GM12878 (cell line): Measurements from ENCODE around the gene KCNC4. TPM values are rescaled to one million over a fixed set of nuclear protein-coding genes. Genes with fewer than 3 reads are reported as not detected.

Experiments used
- ATAC-seq: fragments of 200-7000 bp; cut with Tn5 transposase; 3 replicates; pipeline ENCODE4 v1.9.1; 2020; ENCODE audit warnings: mild to moderate bottlenecking, moderate library complexity
- BruUV-seq: library from RNA; stranded (reverse); fragments of 400-500 nt; replicated peaks from 2 replicates; lab custom pipeline; 2021; lab: Mats Ljungman, UMichigan
- CTCF ChIA-PET: fragments of 300-600 bp; sonication (Branson Sonifier 250); formaldehyde crosslinking; extraction: SDS; loops from one replicate; lab custom pipeline; 2021; ENCODE audit warnings: inconsistent platforms; lab: Yijun Ruan, JAX
- POLR2A ChIA-PET: fragments of 350-600 bp; formaldehyde crosslinking; extraction: SDS; loops from one replicate; lab custom pipeline; 2021; ENCODE audit warnings: inconsistent platforms; lab: Charles Lee
- RAD21 ChIA-PET: fragments of 300-600 bp; sonication (Branson Sonifier 250); formaldehyde crosslinking; loops from one replicate; lab custom pipeline; 2023; ENCODE audit warnings: antibody characterized with exemption; ENCODE audit not compliant: unreplicated experiment; lab: Charles Lee
- SMC1A ChIA-PET: fragments of 300-600 bp; sonication (Branson Sonifier 250); formaldehyde crosslinking; loops from one replicate; lab custom pipeline; 2023; ENCODE audit not compliant: unreplicated experiment, uncharacterized antibody; lab: Charles Lee
- DNase-seq: peaks from one replicate; pipeline ENCODE4 v3.0.0-alpha.2; 2011; ENCODE audit warnings: low read depth, low spot score
- FAIRE-seq: peaks from 3 replicates; lab custom pipeline; 2011; peaks lifted over from hg19 to GRCh38; lab: Jason Lieb, UNC
- H2AFZ ChIP-seq: 2 replicates; pipeline ENCODE4 v1.6.0; 2011; ENCODE audit warnings: low read depth, low read length, control low read depth; ENCODE audit not compliant: control insufficient read depth
- H3K27ac ChIP-seq: 2 replicates; pipeline ENCODE4 v1.5.1; 2011; ENCODE audit warnings: control low read depth; ENCODE audit not compliant: control insufficient read depth, insufficient read depth
- H3K27me3 ChIP-seq, 2 experiments: replicated peaks in 1 of 2; 2 replicates each; pipeline versions ENCODE4 v1.6.0 to v1.6.1; 2011; ENCODE audit warnings: low read length in 1 of 2; ENCODE audit not compliant: control insufficient read depth in 2 of 2, insufficient read depth in 2 of 2
- H3K36me3 ChIP-seq, 2 experiments: 2 replicates each; pipeline ENCODE4 v1.5.1; 2011; ENCODE audit warnings: low read length in 1 of 2; ENCODE audit not compliant: control insufficient read depth in 2 of 2, insufficient read depth in 2 of 2
- H3K4me1 ChIP-seq: 2 replicates; pipeline ENCODE4 v1.6.1; 2011; ENCODE audit warnings: mild to moderate bottlenecking, low read length, moderate library complexity, mixed read lengths; ENCODE audit not compliant: control insufficient read depth, insufficient read depth
- H3K4me2 ChIP-seq: 2 replicates; pipeline ENCODE4 v1.6.0; 2011; ENCODE audit warnings: control low read depth; ENCODE audit not compliant: control insufficient read depth, insufficient read depth
- H3K4me3 ChIP-seq: fragments of 200-600 bp; sonication (generic); 2 replicates; pipeline ENCODE4 v1.5.1; 2016
- H3K79me2 ChIP-seq: 2 replicates; pipeline ENCODE4 v1.6.0; 2011; ENCODE audit warnings: low read length; ENCODE audit not compliant: control insufficient read depth, insufficient read depth
- H3K9ac ChIP-seq: 2 replicates; pipeline ENCODE4 v1.8.0; 2011; ENCODE audit warnings: low read length, control low read depth, mixed read lengths; ENCODE audit not compliant: control insufficient read depth, insufficient read depth
- H3K9me3 ChIP-seq: replicated peaks from 3 replicates; pipeline ENCODE4 v1.5.1; 2011; ENCODE audit warnings: mild to moderate bottlenecking, low read length; ENCODE audit not compliant: control insufficient read depth, insufficient read depth
- H4K20me1 ChIP-seq: 2 replicates; pipeline ENCODE4 v1.6.0; 2011; ENCODE audit not compliant: control insufficient read depth, insufficient read depth
- ETV6 ChIP-seq, 2 experiments: fragments of 450-650 bp in 1 of 2; IDR thresholded peaks in 1 of 2; conservative IDR thresholded peaks in 1 of 2; 2 replicates each; pipeline ENCODE4 v1.6.1; 2014; ENCODE audit warnings: antibody characterized with exemption in 1 of 2, borderline replicate concordance in 1 of 2, low read depth in 1 of 2, mild to moderate bottlenecking in 1 of 2, moderate library complexity in 1 of 2
- JUNB ChIP-seq: IDR thresholded peaks from 2 replicates; pipeline ENCODE4 v1.6.1; 2016; ENCODE audit warnings: antibody characterized with exemption, mild to moderate bottlenecking
- MLLT1 ChIP-seq: fragments of 450-650 bp; IDR thresholded peaks from 2 replicates; pipeline ENCODE4 v1.6.1; 2016; ENCODE audit warnings: mild to moderate bottlenecking
- NFIC ChIP-seq: IDR thresholded peaks from 2 replicates; pipeline ENCODE4 v1.6.1; 2012; ENCODE audit warnings: low read depth, mild to moderate bottlenecking, inconsistent platforms, low read length, moderate library complexity
- NRF1 ChIP-seq: conservative IDR thresholded peaks from 2 replicates; pipeline ENCODE4 v1.6.1; 2011; ENCODE audit warnings: mild to moderate bottlenecking, low read depth, low read length, improper control_type of control experiment
- PML ChIP-seq: IDR thresholded peaks from 2 replicates; pipeline ENCODE4 v1.6.1; 2012; ENCODE audit warnings: low read length, inconsistent platforms
- RB1 ChIP-seq: fragments of 450-650 bp; formaldehyde crosslinking; IDR thresholded peaks from 2 replicates; pipeline ENCODE4 v1.6.1; 2017; ENCODE audit warnings: mild to moderate bottlenecking, borderline replicate concordance
- RBBP5 ChIP-seq: fragments of 200-600 bp; sonication (generic); conservative IDR thresholded peaks from 2 replicates; pipeline ENCODE4 v1.6.1; 2016
- SREBF1 ChIP-seq: IDR thresholded peaks from 2 replicates; pipeline ENCODE4 v1.6.1; 2012; ENCODE audit warnings: mild to moderate bottlenecking, low read length
- STAT3 ChIP-seq: IDR thresholded peaks from 2 replicates; pipeline ENCODE4 v1.6.1; 2011; ENCODE audit warnings: low read depth, low read length, improper control_type of control experiment
- SUPT20H ChIP-seq: IDR thresholded peaks from 2 replicates; pipeline ENCODE4 v1.6.1; 2011; ENCODE audit warnings: low read depth, mild to moderate bottlenecking, low read length, moderate library complexity, borderline replicate concordance; ENCODE audit not compliant: control insufficient read depth
- TCF3 ChIP-seq: IDR thresholded peaks from 2 replicates; pipeline ENCODE4 v1.6.1; 2012; ENCODE audit warnings: low read depth, mild to moderate bottlenecking, low read length, borderline replicate concordance; ENCODE audit not compliant: insufficient read depth
- ZBTB40 ChIP-seq: fragments of 450-650 bp; IDR thresholded peaks from 2 replicates; pipeline ENCODE4 v1.6.1; 2016; ENCODE audit warnings: mild to moderate bottlenecking, moderate library complexity, borderline replicate concordance
- WGBS: methylation state at CpG from one replicate; pipeline ENCODE4 v1.1.6; 2016; ENCODE audit warnings: low lambda C conversion rate; ENCODE audit not compliant: insufficient replicate concordance, insufficient coverage; ENCODE audit errors: missing lambda C conversion rate; 5-methylcytosine and 5-hydroxymethylcytosine counted together
- in situ Hi-C: fragments of 300-500 bp; cut with MboI; formaldehyde crosslinking; loops from 9 replicates; pipeline ENCODE4 v1.14.3; 2018; ENCODE audit warnings: mixed read lengths
- intact Hi-C: fragments of 100-400 bp; cut with micrococcal nuclease; formaldehyde crosslinking; loops from one replicate; pipeline ENCODE4 v1.14.2; 2022; ENCODE audit not compliant: unreplicated experiment
- polyA plus RNA-seq, 11 experiments: library from polyadenylated mRNA; depleted of rRNA in 4 of 11; unstranded in 6 of 11; stranded (reverse) in 5 of 11; fragments of >200 nt; fragmentation: Nextera tagmentation in 4 of 11; fragmentation: Illumina TruSeq in 1 of 11; extraction: Ambion mirVana in 4 of 11; extraction: Trizol in 1 of 11; gene quantifications; 1 replicate in 1 of 11; 2 replicates in 10 of 11; pipeline versions ENCODE4 v1.2.1 to v1.2.3, GENCODE V29; 2011 to 2016; ENCODE audit warnings: inconsistent platforms in 2 of 11, missing spikeins in 2 of 11, low read depth in 1 of 11
- total RNA-seq, 4 experiments: library from RNA; depleted of rRNA in 3 of 4; stranded (reverse); fragments of >200 nt in 3 of 4; fragmentation: Illumina TruSeq in 1 of 4; extraction: Trizol in 1 of 4; gene quantifications; 2 replicates each; pipeline versions ENCODE4 v1.2.1 to v1.2.3, GENCODE V29; 2013 to 2021

The KCNC4 gene
- total and polyA plus RNA-seq, 10 of the 15 experiments (the other 5 are each of a cell fraction or from before 2014, with no cell fraction given), result 0.06 to 1.7 (median 0.36) TPM

GRCh38 chr1:110200190-110200589 lies 9.9 kb upstream of the KCNC4 start:
- Histone ChIP-seq H4K20me1 (no peaks in the 10 kb centered on the region), H3K4me2 (no peak overlapping the region), H3K27me3 (peaks cover 0 to 2% of the 10 kb centered on the region in 2 experiments; a peak in 2 of 4 replicates), H3K4me3 (no peak overlapping the region), H3K27ac (no peak overlapping the region), H3K4me1 (no peaks in the 10 kb centered on the region), H3K36me3 (no peaks in the 10 kb centered on the region), H2AFZ (no peak overlapping the region), H3K9ac (no peak overlapping the region), H3K9me3 (no peaks in the 10 kb centered on the region), H3K79me2 (no peaks in the 10 kb centered on the region)
- RAD21 ChIA-PET, result interaction anchor here (5.5 to 6.0 kb wide), 2 partner anchors 113 to 259 kb away, joined by 51 to 71 read pairs; no protein-coding TSS in a partner anchor
- no TSS peak for BruUV-seq
- CTCF ChIA-PET, result interaction anchor here (1.2 to 18.8 kb wide), 4 partner anchors 111 to 297 kb away, joined by 3 to 753 read pairs (median 96); no protein-coding TSS in a partner anchor
- intact Hi-C loops, result no loop called here
- TF ChIP-seq NFIC, result no peak
- no peak for TF ChIP-seq SUPT20H
- no peak for TF ChIP-seq MLLT1
- no peak for TF ChIP-seq JUNB
- TF ChIP-seq STAT3, result no peak
- TF ChIP-seq RBBP5, result no peak
- TF ChIP-seq RB1, result no peak
- TF ChIP-seq PML, result no peak
- no peak for TF ChIP-seq TCF3
- no peak for TF ChIP-seq ETV6 (conservative IDR thresholded peaks at IDR 0.05 in 1 of 2, IDR thresholded peaks at IDR 0.05 in 1 of 2; ENCODE audit: borderline replicate concordance in 1 of 2, low read depth in 1 of 2)
- TF ChIP-seq SREBF1, result no peak
- TF ChIP-seq NRF1, result no peak
- no peak for TF ChIP-seq ZBTB40
- POLR2A ChIA-PET, result no interaction called here
- 0% methylated on average over 2 of the region's 2 CpGs for WGBS
- FAIRE-seq, result no peak
- SMC1A ChIA-PET, result interaction anchor here (1.6 to 17.8 kb wide), 4 partner anchors 113 to 302 kb away, joined by 3 to 524 read pairs (median 37); no protein-coding TSS in a partner anchor
- no peak for ATAC-seq
- in situ Hi-C loops, result loop anchor here (5.0 kb wide), 2 partner anchors 107 to 262 kb away; no protein-coding TSS in a partner anchor
- no peak for DNase-seq
